GM21576 (cell line): Measurements from ENCODE around the gene TRPC4.

Source experiments
- ATAC-seq: cut with Tn5 transposase; IDR thresholded peaks from one replicate; pipeline ENCODE4 v1.9.1; 2021; ENCODE audit warnings: mild to moderate bottlenecking, moderate library complexity; ENCODE audit not compliant: unreplicated experiment

The TRPC4 gene

GRCh38 chr13:37736045-37736444, 133.5 kb downstream of the TRPC4 start:
- no peak for ATAC-seq

- no peak for ATAC-seq
Measured at GRCh38 chr13:37735293-37735692, 134.3 kb downstream of the TRPC4 start.

- no peak for ATAC-seq
Measured at GRCh38 chr13:37729876-37730275, 139.7 kb downstream of the TRPC4 start.

GRCh38 chr13:37716420-37717195, 153.0 kb downstream of the TRPC4 start:
- ATAC-seq, result no peak

- no peak for ATAC-seq
Measured at GRCh38 chr13:37715606-37716015, 154.0 kb downstream of the TRPC4 start.

GRCh38 chr13:37709318-37709717, 160.3 kb downstream of the TRPC4 start:
- ATAC-seq, result no peak

GRCh38 chr13:37707739-37708500, 161.7 kb downstream of the TRPC4 start:
- ATAC-seq, result no peak

- no peak for ATAC-seq
Measured at GRCh38 chr13:37706041-37706440, 163.5 kb downstream of the TRPC4 start.

GRCh38 chr13:37701972-37702371, 167.6 kb downstream of the TRPC4 start:
- no peak for ATAC-seq

- ATAC-seq, result no peak
Measured at GRCh38 chr13:37701306-37701705, 168.3 kb downstream of the TRPC4 start.

- ATAC-seq, result no peak
Measured at GRCh38 chr13:37700887-37701286, 168.7 kb downstream of the TRPC4 start.

GRCh38 chr13:37695200-37695599, 174.4 kb downstream of the TRPC4 start:
- ATAC-seq, result no peak

GRCh38 chr13:37690361-37690760, 179.2 kb downstream of the TRPC4 start:
- no peak for ATAC-seq

- ATAC-seq, result no peak
Measured at GRCh38 chr13:37686501-37686900, 183.1 kb downstream of the TRPC4 start.

GRCh38 chr13:37685206-37685605, 184.4 kb downstream of the TRPC4 start:
- ATAC-seq, result no peak

- no peak for ATAC-seq
Measured at GRCh38 chr13:37682496-37682895, 187.1 kb downstream of the TRPC4 start.

GRCh38 chr13:37681281-37682032, 188.1 kb downstream of the TRPC4 start:
- ATAC-seq, result no peak

GRCh38 chr13:37680137-37680536, 189.4 kb downstream of the TRPC4 start:
- ATAC-seq, result no peak

- no peak for ATAC-seq
Measured at GRCh38 chr13:37679043-37679442, 190.5 kb downstream of the TRPC4 start.

- ATAC-seq, result no peak
Measured at GRCh38 chr13:37669845-37670244, 199.7 kb downstream of the TRPC4 start.

- ATAC-seq, result no peak
Measured at GRCh38 chr13:37667702-37668101, 201.9 kb downstream of the TRPC4 start.

- no peak for ATAC-seq
Measured at GRCh38 chr13:37666036-37666435, 203.5 kb downstream of the TRPC4 start.
